DND-41 (cell line): ENCODE measurements around the gene NXF1.
"Not testable (repeated sequence)": the region's sequence is repeated elsewhere in the genome, so short reads cannot be mapped to it uniquely, and the experiment has no call there.

ENCODE experiments used
- ATAC-seq: fragments of 200-7000 bp; cut with Tn5 transposase; 3 replicates; pipeline ENCODE4 v1.9.1; 2021; ENCODE audit warnings: low read depth; ENCODE audit not compliant: insufficient read depth
- DNase-seq: peaks from one replicate; pipeline ENCODE4 v3.0.0-alpha.2; 2020
- H2AFZ ChIP-seq: 2 replicates; pipeline ENCODE4 v1.6.0; 2012; ENCODE audit warnings: low read depth, low read length
- H3K27ac ChIP-seq: 2 replicates; pipeline ENCODE4 v1.5.1; 2012; ENCODE audit warnings: low read length, inconsistent platforms
- H3K27me3 ChIP-seq: fragments of 200-600 bp; sonication (generic); 2 replicates; pipeline ENCODE4 v1.6.0; 2012; ENCODE audit warnings: low read length, mild to moderate bottlenecking, inconsistent platforms; ENCODE audit not compliant: insufficient read depth, poor library complexity
- H3K36me3 ChIP-seq: 2 replicates; pipeline ENCODE4 v1.5.1; 2012; ENCODE audit warnings: low read length, inconsistent platforms; ENCODE audit not compliant: insufficient read depth
- H3K4me1 ChIP-seq: 2 replicates; pipeline ENCODE4 v1.5.1; 2012; ENCODE audit warnings: mild to moderate bottlenecking, low read length; ENCODE audit not compliant: insufficient read depth
- H3K4me2 ChIP-seq: 2 replicates; pipeline ENCODE4 v1.6.0; 2012; ENCODE audit warnings: mild to moderate bottlenecking, moderate library complexity, low read length, inconsistent platforms; ENCODE audit not compliant: insufficient read depth
- H3K4me3 ChIP-seq, 2 experiments: fragments of 200-600 bp in 1 of 2; shearing (Covaris generic) in 1 of 2; 2 replicates each; pipeline ENCODE4 v1.5.1; 2012 to 2016; ENCODE audit warnings: inconsistent platforms in 2 of 2, low read length in 2 of 2, mild to moderate bottlenecking in 2 of 2, low read depth in 1 of 2, moderate library complexity in 1 of 2
- H3K79me2 ChIP-seq: 2 replicates; pipeline ENCODE4 v1.6.0; 2012; ENCODE audit warnings: low read length, inconsistent platforms; ENCODE audit not compliant: insufficient read depth
- H3K9ac ChIP-seq: 2 replicates; pipeline ENCODE4 v1.6.0; 2012; ENCODE audit warnings: low read depth, mild to moderate bottlenecking, inconsistent platforms, low read length, moderate library complexity
- H3K9me3 ChIP-seq: 2 replicates; pipeline ENCODE4 v1.5.1; 2012; ENCODE audit warnings: low read length, moderate library complexity, mild to moderate bottlenecking, inconsistent platforms; ENCODE audit not compliant: insufficient read depth, severe bottlenecking
- H4K20me1 ChIP-seq: 2 replicates; pipeline ENCODE4 v1.6.0; 2012; ENCODE audit warnings: low read length; ENCODE audit not compliant: insufficient read depth
- EZH2 ChIP-seq: IDR thresholded peaks from 3 replicates; pipeline ENCODE4 v1.6.1; 2012; ENCODE audit warnings: borderline replicate concordance, low read depth, mild to moderate bottlenecking, moderate library complexity, low read length, inconsistent platforms; ENCODE audit not compliant: severe bottlenecking
- TF ChIP-seq, protein P1 (sequence below): IDR thresholded peaks from 2 replicates; pipeline ENCODE4 v1.5.1; 2012; ENCODE audit warnings: borderline replicate concordance, low read length, moderate library complexity, mild to moderate bottlenecking; ENCODE audit not compliant: poor library complexity, severe bottlenecking; ENCODE audit errors: extremely low read depth

NXF1 gene

DNA sequence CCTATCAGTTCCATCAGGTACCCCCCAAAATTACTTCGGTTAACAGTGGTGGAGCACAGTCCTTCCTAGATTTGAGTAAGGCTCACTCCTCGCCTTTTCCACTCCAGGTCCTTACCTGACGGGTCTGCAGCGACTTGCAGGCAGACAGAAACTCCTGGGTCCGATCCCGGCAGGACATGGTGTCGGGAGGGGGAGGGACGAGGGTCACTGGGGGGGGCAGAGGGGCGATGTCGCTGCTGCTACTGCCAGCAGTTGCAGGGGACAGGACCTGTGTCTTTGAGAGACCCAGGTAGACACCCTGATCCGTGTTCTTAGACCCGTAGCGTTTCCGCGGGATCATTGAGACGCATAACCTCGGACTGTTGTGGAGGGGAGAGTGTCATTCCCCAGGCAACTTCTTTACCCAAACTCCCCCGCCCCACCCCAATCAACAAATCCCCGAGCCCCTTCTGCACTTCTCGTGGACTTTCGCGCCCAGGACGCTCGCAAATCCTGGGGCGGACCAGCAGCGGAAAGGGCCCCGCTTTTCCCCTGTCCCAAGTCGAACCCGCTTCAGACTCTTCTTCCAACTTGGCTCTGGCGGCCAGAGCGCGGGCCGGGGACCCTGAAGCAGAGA, 25.8 kb upstream of the NXF1 start:
- Histone ChIP-seq H3K4me1 (peaks cover 49% of the 10 kb centered on the region), H3K9ac (peak overlapping the region; percentile 92), H3K4me3 (peak overlapping the region; percentile 97 to 99), H3K27me3 (no peaks in the 10 kb centered on the region), H4K20me1 (peaks cover 26% of the 10 kb centered on the region; the same call in 1 of the 2 replicates), H3K36me3 (peaks cover 64% of the 10 kb centered on the region), H3K4me2 (peak overlapping the region; percentile 96), H3K79me2 (peaks cover 66% of the 10 kb centered on the region), H2AFZ (peak overlapping the region; percentile 89), H3K9me3 (no peaks in the 10 kb centered on the region), H3K27ac (peak overlapping the region; percentile 79)
- ATAC-seq, result 0 out of 3 replicates have a peak, but pooled peaks have one; percentile 0
- DNase-seq, result no peak
- TF ChIP-seq, protein P1, sequence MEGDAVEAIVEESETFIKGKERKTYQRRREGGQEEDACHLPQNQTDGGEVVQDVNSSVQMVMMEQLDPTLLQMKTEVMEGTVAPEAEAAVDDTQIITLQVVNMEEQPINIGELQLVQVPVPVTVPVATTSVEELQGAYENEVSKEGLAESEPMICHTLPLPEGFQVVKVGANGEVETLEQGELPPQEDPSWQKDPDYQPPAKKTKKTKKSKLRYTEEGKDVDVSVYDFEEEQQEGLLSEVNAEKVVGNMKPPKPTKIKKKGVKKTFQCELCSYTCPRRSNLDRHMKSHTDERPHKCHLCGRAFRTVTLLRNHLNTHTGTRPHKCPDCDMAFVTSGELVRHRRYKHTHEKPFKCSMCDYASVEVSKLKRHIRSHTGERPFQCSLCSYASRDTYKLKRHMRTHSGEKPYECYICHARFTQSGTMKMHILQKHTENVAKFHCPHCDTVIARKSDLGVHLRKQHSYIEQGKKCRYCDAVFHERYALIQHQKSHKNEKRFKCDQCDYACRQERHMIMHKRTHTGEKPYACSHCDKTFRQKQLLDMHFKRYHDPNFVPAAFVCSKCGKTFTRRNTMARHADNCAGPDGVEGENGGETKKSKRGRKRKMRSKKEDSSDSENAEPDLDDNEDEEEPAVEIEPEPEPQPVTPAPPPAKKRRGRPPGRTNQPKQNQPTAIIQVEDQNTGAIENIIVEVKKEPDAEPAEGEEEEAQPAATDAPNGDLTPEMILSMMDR, result no peak

- not testable (repeated sequence) for H3K27me3 ChIP-seq, H2AFZ ChIP-seq, H3K4me2 ChIP-seq, H3K27ac ChIP-seq, H3K9me3 ChIP-seq, H3K4me3 ChIP-seq, H3K9ac ChIP-seq, DNase-seq, ATAC-seq
- H3K36me3 ChIP-seq, result peaks cover 65% of the 10 kb centered on the region
- peaks cover 23% of the 10 kb centered on the region for H3K4me1 ChIP-seq
- peaks cover 51% of the 10 kb centered on the region for H3K79me2 ChIP-seq
- H4K20me1 ChIP-seq, result peaks cover 15% of the 10 kb centered on the region; the same call in 1 of the 2 replicates
These were observed 22.9 kb upstream of the NXF1 start for GRCh38 chr11:62828130-62828529.

GRCh38 chr11:62823677-62824076, 18.4 kb upstream of the NXF1 start:
- Histone ChIP-seq H3K79me2 (peaks cover 17% of the 10 kb centered on the region), H3K27me3 (no peaks in the 10 kb centered on the region), H2AFZ (no peak overlapping the region), H3K27ac (no peak overlapping the region), H3K4me3 (no peak overlapping the region), H3K4me1 (no peaks in the 10 kb centered on the region), H3K9ac (no peak overlapping the region), H4K20me1 (0 out of 2 replicates have a peak, but pooled peaks cover 3% of the 10 kb centered on the region), H3K4me2 (no peak overlapping the region), H3K9me3 (no peaks in the 10 kb centered on the region), H3K36me3 (peaks cover 75% of the 10 kb centered on the region)
- no peak for DNase-seq
- TF ChIP-seq EZH2, result no peak
- TF ChIP-seq, protein P1, result no peak
- ATAC-seq, result no peak

GRCh38 chr11:62817129-62817528, 11.9 kb upstream of the NXF1 start:
- Histone ChIP-seq H4K20me1 (no peaks in the 10 kb centered on the region), H3K27ac (no peak overlapping the region), H3K27me3 (no peaks in the 10 kb centered on the region), H3K9ac (no peak overlapping the region), H3K79me2 (no peaks in the 10 kb centered on the region), H3K9me3 (no peaks in the 10 kb centered on the region), H3K4me2 (no peak overlapping the region), H2AFZ (no peak overlapping the region), H3K4me1 (no peaks in the 10 kb centered on the region), H3K4me3 (no peak overlapping the region), H3K36me3 (peaks cover 43% of the 10 kb centered on the region)
- TF ChIP-seq EZH2, result no peak
- TF ChIP-seq, protein P1, result no peak
- no peak for ATAC-seq
- DNase-seq, result no peak
